H9 (cell line): Measurements from ENCODE around the gene HOXD13. TPM values are rescaled to one million over a fixed set of nuclear protein-coding genes. Genes with fewer than 3 reads are reported as not detected.

Source experiments
- DNase-seq: peaks from one replicate; pipeline ENCODE4 v3.0.0-alpha.2; 2017
- H2AFZ ChIP-seq: one replicate; pipeline ENCODE4 v1.6.1; 2013; ENCODE audit warnings: mild to moderate bottlenecking, low read length, control low read depth, moderate library complexity
- H2AK5ac ChIP-seq: 2 replicates; pipeline ENCODE4 v1.6.1; 2013; ENCODE audit warnings: low read length, control low read depth, mixed read lengths; ENCODE audit not compliant: insufficient read length
- H2BK120ac ChIP-seq: one replicate; pipeline ENCODE4 v1.6.1; 2013; ENCODE audit warnings: low read depth, mild to moderate bottlenecking, low read length, control low read depth, inconsistent platforms; ENCODE audit not compliant: poor library complexity, severe bottlenecking
- H2BK12ac ChIP-seq: 2 replicates; pipeline ENCODE4 v1.6.1; 2013; ENCODE audit warnings: low read length, control low read depth, mixed read lengths, low read depth; ENCODE audit not compliant: insufficient read length
- H2BK15ac ChIP-seq: 2 replicates; pipeline ENCODE4 v1.6.1; 2013; ENCODE audit warnings: low read depth, low read length, control low read depth
- H2BK20ac ChIP-seq: one replicate; pipeline ENCODE4 v1.6.1; 2013; ENCODE audit warnings: low read depth, mild to moderate bottlenecking, low read length, control low read depth, inconsistent platforms; ENCODE audit not compliant: poor library complexity, severe bottlenecking
- H2BK5ac ChIP-seq: 2 replicates; pipeline ENCODE4 v1.6.1; 2013; ENCODE audit warnings: low read length, control low read depth, mixed read lengths; ENCODE audit not compliant: insufficient read length
- H3K14ac ChIP-seq: 2 replicates; pipeline ENCODE4 v1.6.1; 2013; ENCODE audit warnings: low read length, control low read depth; ENCODE audit not compliant: insufficient read depth
- H3K18ac ChIP-seq: 2 replicates; pipeline ENCODE4 v1.6.1; 2013; ENCODE audit warnings: low read depth, mild to moderate bottlenecking, mixed read lengths, low read length, control low read depth; ENCODE audit not compliant: insufficient read length
- H3K23ac ChIP-seq: 2 replicates; pipeline ENCODE4 v1.6.1; 2013; ENCODE audit warnings: low read length, control low read depth, mixed read lengths, low read depth; ENCODE audit not compliant: insufficient read length
- H3K23me2 ChIP-seq: 2 replicates; pipeline ENCODE4 v1.6.1; 2013; ENCODE audit warnings: low read depth, mild to moderate bottlenecking, mixed read lengths, low read length, control low read depth; ENCODE audit not compliant: insufficient read length, poor library complexity, severe bottlenecking
- H3K27ac ChIP-seq: 2 replicates; pipeline ENCODE4 v1.5.1; 2013; ENCODE audit warnings: low read length, control low read depth, mixed read lengths, low read depth; ENCODE audit not compliant: insufficient read length
- H3K27me3 ChIP-seq: 2 replicates; pipeline ENCODE4 v1.6.1; 2013; ENCODE audit warnings: low read length, control low read depth, inconsistent platforms; ENCODE audit not compliant: insufficient read depth
- H3K4ac ChIP-seq: 2 replicates; pipeline ENCODE4 v1.6.1; 2013; ENCODE audit warnings: low read depth, mild to moderate bottlenecking, control low read depth, inconsistent platforms, low read length, moderate library complexity
- H3K4me1 ChIP-seq: 2 replicates; pipeline ENCODE4 v1.6.1; 2013; ENCODE audit warnings: low read length, control low read depth, inconsistent platforms; ENCODE audit not compliant: insufficient read depth
- H3K4me2 ChIP-seq: 2 replicates; pipeline ENCODE4 v1.6.1; 2013; ENCODE audit warnings: low read length, control low read depth, mixed read lengths; ENCODE audit not compliant: insufficient read length, insufficient read depth
- H3K56ac ChIP-seq: 2 replicates; pipeline ENCODE4 v1.6.1; 2013; ENCODE audit warnings: low read depth, mild to moderate bottlenecking, mixed read lengths, low read length, control low read depth; ENCODE audit not compliant: insufficient read length
- H3K79me1 ChIP-seq: 2 replicates; pipeline ENCODE4 v1.6.1; 2013; ENCODE audit warnings: low read depth, mild to moderate bottlenecking, moderate library complexity, low read length, control low read depth, inconsistent platforms; ENCODE audit not compliant: insufficient read depth, poor library complexity, severe bottlenecking
- H3K79me2 ChIP-seq: 2 replicates; pipeline ENCODE4 v1.6.1; 2013; ENCODE audit warnings: low read length, control low read depth, inconsistent platforms; ENCODE audit not compliant: insufficient read depth
- H3K9ac ChIP-seq: 2 replicates; pipeline ENCODE4 v1.6.1; 2013; ENCODE audit warnings: low read length, control low read depth, mixed read lengths; ENCODE audit not compliant: insufficient read length; ENCODE audit errors: extremely low read depth
- H3K9me3 ChIP-seq: one replicate; pipeline ENCODE4 v1.6.1; 2013; ENCODE audit warnings: low read depth, low read length, inconsistent platforms; ENCODE audit not compliant: control insufficient read depth
- H3T11ph ChIP-seq: one replicate; pipeline ENCODE4 v1.6.1; 2013; ENCODE audit warnings: mild to moderate bottlenecking, low read length, control low read depth, inconsistent platforms
- H4K20me1 ChIP-seq: one replicate; pipeline ENCODE4 v1.6.1; 2013; ENCODE audit not compliant: control insufficient read depth, insufficient read length, insufficient read depth
- H4K5ac ChIP-seq: 2 replicates; pipeline ENCODE4 v1.6.1; 2013; ENCODE audit warnings: low read depth, mild to moderate bottlenecking, mixed read lengths, low read length, control low read depth; ENCODE audit not compliant: insufficient read length
- H4K8ac ChIP-seq: replicated peaks from 2 replicates; pipeline ENCODE4 v1.6.1; 2013; ENCODE audit warnings: low read length, control low read depth, mixed read lengths, low read depth; ENCODE audit not compliant: insufficient read length
- H4K91ac ChIP-seq: 2 replicates; pipeline ENCODE4 v1.6.1; 2013; ENCODE audit warnings: low read depth, mild to moderate bottlenecking, moderate library complexity, mixed read lengths, low read length, control low read depth; ENCODE audit not compliant: insufficient read length
- H3K27ac Mint-ChIP-seq, 3 experiments: 2 replicates in 2 of 3; 3 replicates in 1 of 3; pipeline ENCODE4 v1.8.0; 2020 to 2021; ENCODE audit warnings: mixed read lengths in 3 of 3, mild to moderate bottlenecking in 1 of 3, moderate library complexity in 1 of 3
- H3K27me3 Mint-ChIP-seq: 2 replicates; pipeline ENCODE4 v1.8.0; 2021; ENCODE audit warnings: low read depth, mild to moderate bottlenecking, moderate library complexity, mixed read lengths
- H3K36me3 Mint-ChIP-seq, 3 experiments: 2 replicates in 2 of 3; 3 replicates in 1 of 3; pipeline ENCODE4 v1.8.0; 2020 to 2021; ENCODE audit warnings: low read depth in 3 of 3, mixed read lengths in 3 of 3; ENCODE audit not compliant: insufficient read depth in 1 of 3
- H3K4me1 Mint-ChIP-seq, 2 experiments: 2 replicates each; pipeline ENCODE4 v1.8.0; 2020; ENCODE audit warnings: mixed read lengths in 2 of 2
- H3K4me3 Mint-ChIP-seq, 2 experiments: 2 replicates in 1 of 2; 3 replicates in 1 of 2; pipeline ENCODE4 v1.8.0; 2020 to 2021; ENCODE audit warnings: mild to moderate bottlenecking in 2 of 2, mixed read lengths in 2 of 2, moderate library complexity in 1 of 2
- H3K9me3 Mint-ChIP-seq, 2 experiments: 2 replicates in 1 of 2; 3 replicates in 1 of 2; pipeline ENCODE4 v1.8.0; 2020; ENCODE audit warnings: mild to moderate bottlenecking in 2 of 2, mixed read lengths in 2 of 2, moderate library complexity in 1 of 2
- CTCF ChIP-seq: fragments of 200-600 bp; sonication (generic); conservative IDR thresholded peaks from 3 replicates; pipeline ENCODE4 v1.8.0; 2021; ENCODE audit warnings: antibody characterized with exemption, mild to moderate bottlenecking
- WGBS: extraction: QIAGEN DNeasy Blood & Tissue Kit; methylation state at CpG from one replicate; pipeline ENCODE4 v1.1.7; 2013; ENCODE audit warnings: missing lambda C conversion rate, low lambda C conversion rate, mixed read lengths; ENCODE audit not compliant: insufficient read length; ENCODE audit errors: extremely low coverage; 5-methylcytosine and 5-hydroxymethylcytosine counted together
- total RNA-seq: library from RNA; stranded (reverse); gene quantifications from 2 replicates; pipeline ENCODE4 v1.2.1, GENCODE V29; 2021

The HOXD13 gene
- total RNA-seq, 1 experiment from 2014 or later, result not detected

GRCh38 chr2:176137906-176138305 is 45.4 kb downstream of the HOXD13 start:
- H2BK15ac ChIP-seq, result no peak overlapping the region
- H4K20me1 ChIP-seq, result no peaks in the 10 kb centered on the region
- no peak overlapping the region for H2BK120ac ChIP-seq
- H3K18ac ChIP-seq, result no peak overlapping the region
- no peaks in the 10 kb centered on the region; the same call in 1 of the 2 replicates for H3K4me1 ChIP-seq
- no peak overlapping the region for H3K9ac ChIP-seq
- no peak overlapping the region for H3K14ac ChIP-seq
- Mint-ChIP-seq H3K27ac (no peak overlapping the region), H3K4me3 (no peak overlapping the region), H3K9me3 (peaks cover under 1 to 4% of the 10 kb centered on the region in 2 experiments; a peak in 4 of 5 replicates), H3K27me3 (peaks cover 98% of the 10 kb centered on the region), H3K36me3 (no peaks in the 10 kb centered on the region), H3K4me1 (peaks cover 2 to 11% of the 10 kb centered on the region in 2 experiments; a peak in 3 of 4 replicates)
- no peak for TF ChIP-seq CTCF
- H3K4me2 ChIP-seq, result no peak overlapping the region
- no peaks in the 10 kb centered on the region for H3K9me3 ChIP-seq
- H2BK12ac ChIP-seq, result no peak overlapping the region
- H3K23ac ChIP-seq, result no peak overlapping the region
- H3T11ph ChIP-seq, result no peak overlapping the region
- no peaks in the 10 kb centered on the region for H3K79me2 ChIP-seq
- DNase-seq, result no peak
- no peak overlapping the region for H4K91ac ChIP-seq
- no peaks in the 10 kb centered on the region for H3K79me1 ChIP-seq
- H2AK5ac ChIP-seq, result no peak overlapping the region
- H3K27ac ChIP-seq, result no peak overlapping the region
- no peak overlapping the region for H2BK20ac ChIP-seq
- no peak overlapping the region for H4K5ac ChIP-seq
- H4K8ac ChIP-seq, result no peak overlapping the region
- H3K56ac ChIP-seq, result no peak overlapping the region
- H2AFZ ChIP-seq, result no peak overlapping the region
- WGBS, result no CpG with 5 or more reads among the region's 8 CpGs
- H3K27me3 ChIP-seq, result peaks cover 89% of the 10 kb centered on the region
- H3K4ac ChIP-seq, result no peak overlapping the region
- H3K23me2 ChIP-seq, result peaks cover 8% of the 10 kb centered on the region
- H2BK5ac ChIP-seq, result no peak overlapping the region
